GM12878 (cell line): ENCODE results near the gene HOXB1. TPM values are rescaled to one million over a fixed set of nuclear protein-coding genes. Genes with fewer than 3 reads are reported as not detected.

Source experiments
- ATAC-seq: fragments of 200-7000 bp; cut with Tn5 transposase; 3 replicates; pipeline ENCODE4 v1.9.1; 2020; ENCODE audit warnings: mild to moderate bottlenecking, moderate library complexity
- BruUV-seq: library from RNA; stranded (reverse); fragments of 400-500 nt; replicated peaks from 2 replicates; lab custom pipeline; 2021; lab: Mats Ljungman, UMichigan
- CTCF ChIA-PET: fragments of 300-600 bp; sonication (Branson Sonifier 250); formaldehyde crosslinking; extraction: SDS; loops from one replicate; lab custom pipeline; 2021; ENCODE audit warnings: inconsistent platforms; lab: Yijun Ruan, JAX
- POLR2A ChIA-PET: fragments of 350-600 bp; formaldehyde crosslinking; extraction: SDS; loops from one replicate; lab custom pipeline; 2021; ENCODE audit warnings: inconsistent platforms; lab: Charles Lee
- RAD21 ChIA-PET: fragments of 300-600 bp; sonication (Branson Sonifier 250); formaldehyde crosslinking; loops from one replicate; lab custom pipeline; 2023; ENCODE audit warnings: antibody characterized with exemption; ENCODE audit not compliant: unreplicated experiment; lab: Charles Lee
- SMC1A ChIA-PET: fragments of 300-600 bp; sonication (Branson Sonifier 250); formaldehyde crosslinking; loops from one replicate; lab custom pipeline; 2023; ENCODE audit not compliant: unreplicated experiment, uncharacterized antibody; lab: Charles Lee
- DNase-seq: peaks from one replicate; pipeline ENCODE4 v3.0.0-alpha.2; 2011; ENCODE audit warnings: low read depth, low spot score
- FAIRE-seq: peaks from 3 replicates; lab custom pipeline; 2011; peaks lifted over from hg19 to GRCh38; lab: Jason Lieb, UNC
- H2AFZ ChIP-seq: 2 replicates; pipeline ENCODE4 v1.6.0; 2011; ENCODE audit warnings: low read depth, low read length, control low read depth; ENCODE audit not compliant: control insufficient read depth
- H3K27ac ChIP-seq: 2 replicates; pipeline ENCODE4 v1.5.1; 2011; ENCODE audit warnings: control low read depth; ENCODE audit not compliant: control insufficient read depth, insufficient read depth
- H3K27me3 ChIP-seq, 2 experiments: replicated peaks in 1 of 2; 2 replicates each; pipeline versions ENCODE4 v1.6.0 to v1.6.1; 2011; ENCODE audit warnings: low read length in 1 of 2; ENCODE audit not compliant: control insufficient read depth in 2 of 2, insufficient read depth in 2 of 2
- H3K36me3 ChIP-seq, 2 experiments: 2 replicates each; pipeline ENCODE4 v1.5.1; 2011; ENCODE audit warnings: low read length in 1 of 2; ENCODE audit not compliant: control insufficient read depth in 2 of 2, insufficient read depth in 2 of 2
- H3K4me1 ChIP-seq: 2 replicates; pipeline ENCODE4 v1.6.1; 2011; ENCODE audit warnings: mild to moderate bottlenecking, low read length, moderate library complexity, mixed read lengths; ENCODE audit not compliant: control insufficient read depth, insufficient read depth
- H3K4me2 ChIP-seq: 2 replicates; pipeline ENCODE4 v1.6.0; 2011; ENCODE audit warnings: control low read depth; ENCODE audit not compliant: control insufficient read depth, insufficient read depth
- H3K4me3 ChIP-seq: fragments of 200-600 bp; sonication (generic); 2 replicates; pipeline ENCODE4 v1.5.1; 2016
- H3K79me2 ChIP-seq: 2 replicates; pipeline ENCODE4 v1.6.0; 2011; ENCODE audit warnings: low read length; ENCODE audit not compliant: control insufficient read depth, insufficient read depth
- H3K9ac ChIP-seq: 2 replicates; pipeline ENCODE4 v1.8.0; 2011; ENCODE audit warnings: low read length, control low read depth, mixed read lengths; ENCODE audit not compliant: control insufficient read depth, insufficient read depth
- H3K9me3 ChIP-seq: replicated peaks from 3 replicates; pipeline ENCODE4 v1.5.1; 2011; ENCODE audit warnings: mild to moderate bottlenecking, low read length; ENCODE audit not compliant: control insufficient read depth, insufficient read depth
- H4K20me1 ChIP-seq: 2 replicates; pipeline ENCODE4 v1.6.0; 2011; ENCODE audit not compliant: control insufficient read depth, insufficient read depth
- BHLHE40 ChIP-seq, 2 experiments: fragments of 450-650 bp in 1 of 2; IDR thresholded peaks; 2 replicates each; pipeline ENCODE4 v1.6.1; 2011 to 2017; ENCODE audit warnings: low read depth in 2 of 2, borderline replicate concordance in 1 of 2, improper control_type of control experiment in 1 of 2, low read length in 1 of 2, mild to moderate bottlenecking in 1 of 2
- CTCF ChIP-seq, 3 experiments: IDR thresholded peaks in 2 of 3; conservative IDR thresholded peaks in 1 of 3; 2 replicates each; pipeline ENCODE4 v1.5.1; 2011; ENCODE audit warnings: low read depth in 3 of 3, low read length in 3 of 3, mild to moderate bottlenecking in 3 of 3, control low read depth in 2 of 3, moderate library complexity in 2 of 3, inconsistent platforms in 1 of 3, mixed read lengths in 1 of 3; ENCODE audit not compliant: control insufficient read depth in 2 of 3, insufficient read depth in 1 of 3; ENCODE audit errors: extremely low read depth in 1 of 3
- EGR1 ChIP-seq, 2 experiments: IDR thresholded peaks; 1 replicate in 1 of 2; 2 replicates in 1 of 2; pipeline ENCODE4 v1.6.1; 2011 to 2012; ENCODE audit warnings: low read depth in 2 of 2, low read length in 2 of 2, borderline replicate concordance in 1 of 2, mild to moderate bottlenecking in 1 of 2, moderate library complexity in 1 of 2
- POU2F2 ChIP-seq: IDR thresholded peaks from 3 replicates; pipeline ENCODE4 v1.6.1; 2011; ENCODE audit warnings: low read depth, mild to moderate bottlenecking, low read length, borderline replicate concordance
- RBBP5 ChIP-seq: fragments of 200-600 bp; sonication (generic); conservative IDR thresholded peaks from 2 replicates; pipeline ENCODE4 v1.6.1; 2016
- STAT3 ChIP-seq: IDR thresholded peaks from 2 replicates; pipeline ENCODE4 v1.6.1; 2011; ENCODE audit warnings: low read depth, low read length, improper control_type of control experiment
- USF1 ChIP-seq: IDR thresholded peaks from 2 replicates; pipeline ENCODE4 v1.6.1; 2011; ENCODE audit warnings: borderline replicate concordance, low read depth, mild to moderate bottlenecking, moderate library complexity, mixed read lengths, low read length; ENCODE audit not compliant: insufficient read depth; ENCODE audit errors: extremely low read length
- WGBS: methylation state at CpG from one replicate; pipeline ENCODE4 v1.1.6; 2016; ENCODE audit warnings: low lambda C conversion rate; ENCODE audit not compliant: insufficient replicate concordance, insufficient coverage; ENCODE audit errors: missing lambda C conversion rate; 5-methylcytosine and 5-hydroxymethylcytosine counted together
- in situ Hi-C: fragments of 300-500 bp; cut with MboI; formaldehyde crosslinking; loops from 9 replicates; pipeline ENCODE4 v1.14.3; 2018; ENCODE audit warnings: mixed read lengths
- intact Hi-C: fragments of 100-400 bp; cut with micrococcal nuclease; formaldehyde crosslinking; loops from one replicate; pipeline ENCODE4 v1.14.2; 2022; ENCODE audit not compliant: unreplicated experiment
- polyA plus RNA-seq, 11 experiments: library from polyadenylated mRNA; depleted of rRNA in 4 of 11; unstranded in 6 of 11; stranded (reverse) in 5 of 11; fragments of >200 nt; fragmentation: Nextera tagmentation in 4 of 11; fragmentation: Illumina TruSeq in 1 of 11; extraction: Ambion mirVana in 4 of 11; extraction: Trizol in 1 of 11; gene quantifications; 1 replicate in 1 of 11; 2 replicates in 10 of 11; pipeline versions ENCODE4 v1.2.1 to v1.2.3, GENCODE V29; 2011 to 2016; ENCODE audit warnings: inconsistent platforms in 2 of 11, missing spikeins in 2 of 11, low read depth in 1 of 11
- total RNA-seq, 4 experiments: library from RNA; depleted of rRNA in 3 of 4; stranded (reverse); fragments of >200 nt in 3 of 4; fragmentation: Illumina TruSeq in 1 of 4; extraction: Trizol in 1 of 4; gene quantifications; 2 replicates each; pipeline versions ENCODE4 v1.2.1 to v1.2.3, GENCODE V29; 2013 to 2021

HOXB1 gene
- total and polyA plus RNA-seq, 10 of the 15 experiments (the other 5 are each of a cell fraction or from before 2014, with no cell fraction given): not detected

GRCh38 chr17:48577330-48577945 is 46.6 kb upstream of the HOXB1 start:
- TF ChIP-seq USF1 (peak; percentile 27), CTCF (IDR thresholded peaks at IDR 0.05 in 2 of 3, conservative IDR thresholded peaks at IDR 0.05 in 1 of 3; ENCODE audit: control insufficient read depth in 2 of 3, extremely low read depth in 1 of 3, insufficient read depth in 1 of 3, low read depth in 3 of 3, low read length in 3 of 3) (no peak), STAT3 (no peak), POU2F2 (no peak), BHLHE40 (IDR thresholded peaks at IDR 0.05; ENCODE audit: borderline replicate concordance in 1 of 2, low read depth in 2 of 2, low read length in 1 of 2) (peak; percentile 81 to 92), RBBP5 (no peak), EGR1 (IDR thresholded peaks at IDR 0.05; ENCODE audit: borderline replicate concordance in 1 of 2, low read depth in 2 of 2, low read length in 2 of 2) (peak in 1 of 2 experiments; percentile 54; a peak in 2 of 3 replicates)
- TF ChIP-seq, all 136 proteins: peak for 3
- RAD21 ChIA-PET: interaction anchor here (0.7 to 2.3 kb wide), 7 partner anchors 16 to 241 kb away, joined by 3 to 8 read pairs (median 4); no protein-coding TSS in a partner anchor
- POLR2A ChIA-PET: interaction anchor here (0.6 to 1.0 kb wide), 4 partner anchors 55 to 530 kb away, joined by 3 to 5 read pairs (median 3); partner anchors contain the start of gene NFE2L1
- 2% methylated on average over 19 of the region's 19 CpGs for WGBS
- Histone ChIP-seq H4K20me1 (no peaks in the 10 kb centered on the region), H3K9ac (peak overlapping the region; percentile 77), H3K79me2 (peaks cover 7% of the 10 kb centered on the region), H3K9me3 (no peaks in the 10 kb centered on the region), H3K27ac (peak overlapping the region; percentile 57; the same call in 1 of the 2 replicates), H2AFZ (peak overlapping the region; percentile 66), H3K36me3 (no peaks in the 10 kb centered on the region), H3K4me2 (peak overlapping the region; percentile 92), H3K4me1 (peaks cover 21% of the 10 kb centered on the region), H3K4me3 (peak overlapping the region; percentile 73), H3K27me3 (no peaks in the 10 kb centered on the region)
- no peak for DNase-seq
- FAIRE-seq: no peak
- BruUV-seq: no TSS peak
- CTCF ChIA-PET: interaction anchor here (1.0 to 2.3 kb wide), 2 partner anchors 85 to 314 kb away, joined by 4 to 10 read pairs; no protein-coding TSS in a partner anchor
- SMC1A ChIA-PET: interaction anchor here (1.1 to 2.7 kb wide), 4 partner anchors 31 to 225 kb away, joined by 3 to 6 read pairs (median 6); no protein-coding TSS in a partner anchor
- in situ Hi-C loops (no loop called here), intact Hi-C loops (no loop called here)
- ATAC-seq: peak; percentile 6
